Heart left ventricle (tissue), 16 donors: Measurements from ENCODE around the gene MAST3. TPM values are rescaled to one million over a fixed set of nuclear protein-coding genes. Genes with fewer than 3 reads are reported as not detected.
"Not testable (repeated sequence)": the region's sequence is repeated elsewhere in the genome, so short reads cannot be mapped to it uniquely, and the experiment has no call there.

Source experiments
- ATAC-seq, 4 donors: fragments of 200-7000 bp; cut with Tn5 transposase; one replicate each; pipeline ENCODE4 v1.9.1; 2020 to 2022; ENCODE audit warnings: moderate library complexity in 4 of 4, mild to moderate bottlenecking in 3 of 4, moderate number of reproducible peaks in 1 of 4
- DNase-seq, 5 donors: peaks; one replicate each; pipeline ENCODE4 v3.0.0-alpha.2; 2020
- H3K27ac ChIP-seq, 12 donors: fragments of 200-600 bp; sonication (generic) in 4 of 12; one replicate each; pipeline versions ENCODE4 v1.5.0 to v1.8.0; 2016 to 2022; ENCODE audit warnings: mild to moderate bottlenecking in 2 of 12
- H3K27me3 ChIP-seq, 9 donors: fragments of 200-600 bp; sonication (generic) in 2 of 9; one replicate each; pipeline versions ENCODE4 v1.5.1 to v1.8.0; 2016 to 2022; ENCODE audit warnings: mild to moderate bottlenecking in 3 of 9
- H3K36me3 ChIP-seq, 9 donors: fragments of 200-600 bp; sonication (generic) in 2 of 9; one replicate each; pipeline versions ENCODE4 v1.5.0 to v1.8.0; 2018 to 2022; ENCODE audit warnings: mild to moderate bottlenecking in 2 of 9
- H3K4me1 ChIP-seq, 12 donors: fragments of 200-600 bp; sonication (generic) in 4 of 12; one replicate each; pipeline versions ENCODE4 v1.5.0 to v1.8.0; 2016 to 2022; ENCODE audit warnings: mild to moderate bottlenecking in 3 of 12
- H3K4me3 ChIP-seq, 12 donors: fragments of 200-600 bp; sonication (generic) in 4 of 12; one replicate each; pipeline versions ENCODE4 v1.5.0 to v1.8.0; 2017 to 2022; ENCODE audit warnings: mild to moderate bottlenecking in 9 of 12, moderate library complexity in 4 of 12
- H3K9me3 ChIP-seq, 12 donors: fragments of 200-600 bp; sonication (generic) in 4 of 12; one replicate each; pipeline versions ENCODE4 v1.5.0 to v1.8.0; 2016 to 2022; ENCODE audit warnings: mild to moderate bottlenecking in 1 of 12
- POLR2A ChIP-seq, 2 donors: fragments of 450-650 bp; IDR thresholded peaks; one replicate each; pipeline ENCODE4 v1.6.1; 2017; ENCODE audit warnings: antibody characterized with exemption in 2 of 2, mild to moderate bottlenecking in 2 of 2, moderate library complexity in 2 of 2
- WGBS, 4 donors: extraction: QIAGEN DNeasy Blood & Tissue Kit in 2 of 4; methylation state at CpG; one replicate each; pipeline versions ENCODE4 v1.1.5 to v1.1.7; 2013 to 2018; 5-methylcytosine and 5-hydroxymethylcytosine counted together
- intact Hi-C, 10 donors: fragments of 100-400 bp; cut with DNase I; formaldehyde crosslinking; loops; one replicate each; pipeline versions ENCODE4 v1.11.1 to v1.14.2; 2022
- polyA plus RNA-seq, 2 donors: library from polyadenylated mRNA; stranded (reverse); fragments of 200-250 nt; gene quantifications; one replicate each; pipeline ENCODE4 v1.2.3, GENCODE V29; 2013
- total RNA-seq, 9 donors: library from RNA; depleted of rRNA in 2 of 9; stranded (reverse); fragments of >200 nt in 2 of 9; fragmentation: NEBNext Ultra II Directional in 3 of 9; extraction: Animal tissue kit (Norgen Biotek cat#: 25700) in 3 of 9; gene quantifications; one replicate each; pipeline versions ENCODE4 v1.1.0 to v1.2.4, GENCODE V29; 2016 to 2023
- TF ChIP-seq, protein P1 (sequence below), 12 donors: fragments of 200-600 bp; sonication (generic) in 4 of 12; IDR thresholded peaks; one replicate each; pipeline versions ENCODE4 v1.5.0 to v1.8.0; 2018 to 2022; ENCODE audit warnings: antibody characterized with exemption in 12 of 12, mild to moderate bottlenecking in 5 of 12
- donor health status: ischemic (EF 13 %, LVEDD 7.1; RV severe dilation, severe dysfunction).
- donor health status: healthy with polysubstance abuse.
- donor health status: DM: no; HTN: yes; CAD: no.
- donor health status: DM: no; HTN: no; CAD: no.
- donor health status: ischemic (EF 25% LVEDD 6.9; RV normal size, moderate dysfunction).
- donor health status: ischemic (EF 25% LVEDD 5.7; RV mildly dilated, moderate dysfunction).
- donor health status: healthy.
- donor health status: DM: yes; HTN: yes; CAD: no.
- donor health status: ischemic (EF 35%, LVEDD 5.7; RV mildly dilated, moderate dysfunction).
- donor health status: nonischemic (EF 11% LVEDD 7.7; RV severe dilation, severe dysfunction).
- donor health status: DM: yes; HTN: yes; CAD: no.
- donor health status: PGD.
- donor health status: ischemic (EF 29% LVEDD 5.4; RV normal size, mild dysfunction).
- donor health status: nonischemic (EF 23%, LVEDD 6.1; RV moderate dilation, normal function).

The MAST3 gene
- total and polyA plus RNA-seq, 11 donors: 1.5 to 9.8 (median 4.7) TPM

DNA sequence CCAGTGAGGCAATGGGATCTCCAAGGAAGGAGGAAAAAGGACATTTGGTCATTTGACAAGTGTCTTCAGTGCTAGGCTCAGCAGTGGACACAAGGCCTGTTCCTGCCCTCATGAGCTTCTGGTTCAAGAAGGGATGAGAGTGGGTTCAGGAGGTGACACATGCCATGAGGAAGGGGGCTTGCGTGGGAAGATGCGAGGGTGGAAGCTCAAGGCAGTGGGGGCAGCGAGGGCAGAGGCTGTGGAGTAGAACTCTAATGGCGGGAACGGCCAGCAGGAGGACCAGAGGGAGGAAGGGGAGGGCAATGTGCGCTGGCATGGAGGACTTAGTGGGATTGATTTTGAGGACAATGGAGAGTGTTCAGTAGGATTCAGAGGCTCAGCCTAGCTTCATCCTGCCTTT lies 58.7 kb downstream of the MAST3 start:
- 93 to 98% (median 95%) methylated on average over 5 to 6 of the region's 6 CpGs for WGBS, 4 donors
- intact Hi-C loops: loop anchor here in 2 of 10 donors (5.0 to 10.0 kb wide), 2 partner anchors 44 to 151 kb away; partner anchors contain the start of gene ARRDC2 (in 1 of the 2)
- peaks cover 8 to 64% (median 41%) of the 10 kb centered on the region in 12 donors for H3K4me1 ChIP-seq

DNA sequence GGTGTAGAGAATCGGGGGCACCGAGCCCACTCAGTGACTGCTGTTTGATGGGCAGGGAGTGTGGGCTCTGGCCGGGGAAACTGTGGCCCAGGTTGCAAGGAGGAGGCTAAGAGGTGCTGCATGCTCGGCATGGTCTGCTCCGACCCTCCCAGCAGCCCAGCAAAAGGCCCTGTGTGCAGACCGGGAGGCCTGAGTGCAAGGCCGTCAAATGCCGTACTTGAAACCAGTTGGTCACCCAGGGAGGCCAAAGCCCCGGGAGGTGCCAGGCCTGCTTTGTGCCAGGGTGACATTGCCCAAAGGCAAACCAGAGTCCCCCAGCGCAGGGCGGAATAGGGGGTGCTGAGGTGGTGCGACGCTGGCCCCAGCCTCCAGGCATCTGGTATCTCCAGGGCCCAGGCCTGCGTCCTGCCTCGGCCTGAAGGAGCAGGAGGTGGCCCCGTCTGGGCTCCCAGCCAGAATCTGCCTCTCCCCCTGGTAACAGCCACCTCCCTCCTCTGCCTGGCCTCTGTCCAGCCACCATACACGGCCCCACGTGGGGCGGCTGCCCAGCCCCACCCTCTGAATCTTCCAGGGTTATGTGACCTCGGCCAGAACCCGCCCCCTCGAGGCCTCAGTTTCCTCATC lies 59.4 kb downstream of the MAST3 start:
- DNase-seq (peak; percentile 91 to 95 (median 93)), ATAC-seq (peak; percentile 32 to 62 (median 40))
- intact Hi-C loops: loop anchor here in 2 of 10 donors (1.0 to 10.0 kb wide), 3 partner anchors 35 to 152 kb away; partner anchors contain the start of gene ARRDC2 (in 1 of the 2)
- Histone ChIP-seq H3K4me1 (peaks cover 8 to 64% (median 41%) of the 10 kb centered on the region in 12 donors), H3K9me3 (no peaks in the 10 kb centered on the region), H3K27ac (peak overlapping the region; percentile 47 to 91 (median 76)), H3K4me3 (no peak overlapping the region), H3K27me3 (no peaks in the 10 kb centered on the region), H3K36me3 (peaks cover 0 to 13% (median 2%) of the 10 kb centered on the region in 9 donors)
- whole genome bisulfite sequencing, 4 donors: 25 to 32% (median 28%) methylated on average over 18 to 22 of the region's 22 CpGs
- TF ChIP-seq, protein P1, sequence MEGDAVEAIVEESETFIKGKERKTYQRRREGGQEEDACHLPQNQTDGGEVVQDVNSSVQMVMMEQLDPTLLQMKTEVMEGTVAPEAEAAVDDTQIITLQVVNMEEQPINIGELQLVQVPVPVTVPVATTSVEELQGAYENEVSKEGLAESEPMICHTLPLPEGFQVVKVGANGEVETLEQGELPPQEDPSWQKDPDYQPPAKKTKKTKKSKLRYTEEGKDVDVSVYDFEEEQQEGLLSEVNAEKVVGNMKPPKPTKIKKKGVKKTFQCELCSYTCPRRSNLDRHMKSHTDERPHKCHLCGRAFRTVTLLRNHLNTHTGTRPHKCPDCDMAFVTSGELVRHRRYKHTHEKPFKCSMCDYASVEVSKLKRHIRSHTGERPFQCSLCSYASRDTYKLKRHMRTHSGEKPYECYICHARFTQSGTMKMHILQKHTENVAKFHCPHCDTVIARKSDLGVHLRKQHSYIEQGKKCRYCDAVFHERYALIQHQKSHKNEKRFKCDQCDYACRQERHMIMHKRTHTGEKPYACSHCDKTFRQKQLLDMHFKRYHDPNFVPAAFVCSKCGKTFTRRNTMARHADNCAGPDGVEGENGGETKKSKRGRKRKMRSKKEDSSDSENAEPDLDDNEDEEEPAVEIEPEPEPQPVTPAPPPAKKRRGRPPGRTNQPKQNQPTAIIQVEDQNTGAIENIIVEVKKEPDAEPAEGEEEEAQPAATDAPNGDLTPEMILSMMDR (IDR thresholded peaks at IDR 0.05): no peak
- no peak for TF ChIP-seq POLR2A (IDR thresholded peaks at IDR 0.05)

More for the DNA sequence above, 58.7 kb downstream of the MAST3 start:
- no peaks in the 10 kb centered on the region for H3K27me3 ChIP-seq
- DNase-seq: no peak
- H3K27ac ChIP-seq: peak overlapping the region; percentile 47 to 91 (median 76)
- no peak overlapping the region for H3K4me3 ChIP-seq
- ATAC-seq: no peak
- TF ChIP-seq POLR2A (IDR thresholded peaks at IDR 0.05): no peak
- TF ChIP-seq, protein P1 (IDR thresholded peaks at IDR 0.05): no peak
- H3K36me3 ChIP-seq: peaks cover 0 to 11% (median 0%) of the 10 kb centered on the region in 9 donors
- no peaks in the 10 kb centered on the region for H3K9me3 ChIP-seq

DNA sequence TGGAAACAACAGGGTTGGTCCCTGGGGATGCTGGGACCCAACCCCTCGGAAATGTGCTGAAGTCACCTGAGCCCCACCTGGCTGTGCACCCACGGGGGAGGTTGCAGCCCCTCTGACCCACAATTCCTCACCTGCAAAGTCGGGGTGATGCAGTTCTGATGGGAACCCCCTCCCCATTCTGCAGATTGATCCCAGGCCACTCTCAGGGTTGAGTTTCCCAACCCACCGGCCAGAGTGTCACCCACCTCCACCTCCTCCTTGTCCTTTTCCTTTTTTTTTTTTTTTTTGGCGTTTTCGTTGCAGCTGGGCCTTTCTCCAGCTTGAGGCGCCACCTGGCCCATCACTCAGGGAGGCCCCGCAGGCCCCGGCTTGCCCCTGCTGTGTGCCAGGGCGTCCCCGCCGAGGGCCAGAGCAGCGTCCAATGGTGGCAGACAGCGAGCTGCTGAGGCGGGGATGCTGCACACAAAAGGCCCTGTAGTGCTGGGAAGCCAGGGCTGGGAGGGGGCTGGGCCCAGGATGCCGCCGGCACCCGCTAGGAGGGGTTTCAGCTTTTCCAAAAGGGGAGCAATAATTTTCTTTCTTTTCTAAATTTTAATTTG lies 60.0 kb downstream of the MAST3 start:
- peaks cover 0 to 19% (median 7%) of the 10 kb centered on the region in 9 donors for H3K36me3 ChIP-seq
- H3K27ac ChIP-seq: peak overlapping the region in 11 of 12 donors; percentile 64 to 91 (median 78)
- H3K27me3 ChIP-seq: no peaks in the 10 kb centered on the region
- no peak overlapping the region for H3K4me3 ChIP-seq
- DNase-seq: no peak
- H3K4me1 ChIP-seq: peaks cover 8 to 62% (median 41%) of the 10 kb centered on the region in 12 donors
- no peaks in the 10 kb centered on the region for H3K9me3 ChIP-seq
- no peak for ATAC-seq
- intact Hi-C loops: loop anchor here in 2 of 10 donors (1.0 to 10.0 kb wide), 3 partner anchors 35 to 153 kb away; partner anchors contain the start of gene ARRDC2 (in 1 of the 2)
- WGBS, 4 donors: 38 to 51% (median 40%) methylated on average over 18 of the region's 18 CpGs
- TF ChIP-seq, protein P1 (IDR thresholded peaks at IDR 0.05): no peak
- no peak for TF ChIP-seq POLR2A (IDR thresholded peaks at IDR 0.05)

DNA sequence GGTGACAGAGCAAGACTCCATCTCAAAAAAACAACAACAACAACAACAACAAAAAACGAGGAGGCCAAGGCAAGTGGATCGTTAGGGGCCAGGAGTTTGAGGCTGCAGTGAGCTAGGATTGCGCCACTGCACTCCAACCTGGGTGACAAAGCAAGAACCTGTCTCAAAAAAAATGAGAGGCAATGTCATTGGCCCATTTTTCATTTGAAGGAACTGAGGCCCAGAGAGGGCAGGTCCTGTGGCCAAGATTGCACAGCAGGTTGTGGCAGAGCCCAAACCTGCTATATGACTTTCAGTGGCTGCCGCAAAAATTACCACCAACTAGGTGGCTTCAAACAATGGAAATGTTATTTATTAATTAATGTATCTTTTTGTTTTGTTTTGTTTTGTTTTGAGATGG lies 60.9 kb downstream of the MAST3 start:
- no peaks in the 10 kb centered on the region for H3K27me3 ChIP-seq
- H3K4me1 ChIP-seq: peaks cover 8 to 60% (median 40%) of the 10 kb centered on the region in 12 donors
- H3K36me3 ChIP-seq: peaks cover 0 to 28% (median 15%) of the 10 kb centered on the region in 9 donors
- ATAC-seq: no peak
- intact Hi-C loops: loop anchor here in 2 of 10 donors (5.0 to 10.0 kb wide), 2 partner anchors 46 to 154 kb away; partner anchors contain the start of gene ARRDC2 (in 1 of the 2)
- TF ChIP-seq, protein P1 (IDR thresholded peaks at IDR 0.05): no peak
- no peak for TF ChIP-seq POLR2A (IDR thresholded peaks at IDR 0.05)
- no peak overlapping the region for H3K4me3 ChIP-seq
- WGBS, 4 donors: 88 to 91% (median 89%) methylated on average over 4 of the region's 4 CpGs
- no peak overlapping the region for H3K27ac ChIP-seq
- DNase-seq: no peak
- H3K9me3 ChIP-seq: no peaks in the 10 kb centered on the region

DNA sequence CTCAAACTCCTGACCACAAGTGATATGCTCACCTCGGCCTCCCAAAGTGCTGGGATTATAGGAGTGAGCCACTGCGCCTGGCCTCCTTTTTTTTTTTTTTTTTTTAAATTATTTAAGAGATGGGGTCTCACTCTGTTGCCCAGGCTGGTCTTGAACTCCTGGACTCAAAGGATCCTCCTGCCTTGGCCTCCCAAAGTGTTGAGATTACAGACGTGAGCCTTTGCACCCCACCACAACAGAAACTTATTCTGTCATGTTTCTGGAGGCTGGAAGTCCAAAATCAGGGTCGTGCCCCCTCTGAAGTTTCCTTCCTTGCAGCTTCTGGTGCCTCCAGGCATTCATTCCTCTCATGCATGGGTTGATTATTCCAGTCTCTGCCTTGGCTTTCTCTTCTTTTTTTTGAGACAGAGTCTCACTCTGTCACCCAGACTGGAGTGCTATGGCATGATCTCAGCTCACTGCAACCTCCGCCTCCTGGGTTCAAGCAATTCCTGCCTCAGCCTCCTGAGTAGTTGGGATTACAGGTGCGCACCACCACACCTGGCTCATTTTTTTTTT lies 61.6 kb downstream of the MAST3 start:
- not testable (repeated sequence) for H3K27me3 ChIP-seq, H3K9me3 ChIP-seq, H3K4me3 ChIP-seq, DNase-seq, H3K27ac ChIP-seq, ATAC-seq
- peaks cover 0 to 34% (median 21%) of the 10 kb centered on the region in 9 donors for H3K36me3 ChIP-seq
- WGBS, 4 donors: 83 to 92% (median 88%) methylated on average over 6 of the region's 6 CpGs
- H3K4me1 ChIP-seq: peaks cover 5 to 53% (median 34%) of the 10 kb centered on the region in 12 donors
- intact Hi-C loops: loop anchor here in 2 of 10 donors (5.0 to 10.0 kb wide), 2 partner anchors 47 to 154 kb away; partner anchors contain the start of gene ARRDC2 (in 1 of the 2)
